GM23338 (cell line): ENCODE results near the gene SOX30. TPM values are rescaled to one million over a fixed set of nuclear protein-coding genes. Genes with fewer than 3 reads are reported as not detected.

Source experiments
- ATAC-seq: fragments of 200-7000 bp; cut with Tn5 transposase; 3 replicates; pipeline ENCODE4 v1.9.1; 2020
- DNase-seq: peaks from one replicate; pipeline ENCODE4 v3.0.0-alpha.2; 2015; ENCODE audit warnings: low spot score
- H2AFZ ChIP-seq: fragments of 200-600 bp; sonication (generic); 2 replicates; pipeline ENCODE4 v1.8.0; 2016; ENCODE audit warnings: antibody characterized with exemption, mild to moderate bottlenecking, moderate library complexity
- H3F3A ChIP-seq: fragments of 200-600 bp; sonication (generic); replicated peaks from 2 replicates; pipeline ENCODE4 v1.8.0; 2017; ENCODE audit warnings: antibody characterized with exemption, mixed run types, low read depth
- H3K27ac ChIP-seq: fragments of 200-600 bp; sonication (generic); 2 replicates; pipeline ENCODE4 v1.6.1; 2016; ENCODE audit warnings: low read depth
- H3K27me3 ChIP-seq: fragments of 200-600 bp; sonication (generic); 2 replicates; pipeline ENCODE4 v1.8.0; 2016; ENCODE audit warnings: mild to moderate bottlenecking, mixed run types, moderate library complexity; ENCODE audit not compliant: insufficient read depth
- H3K36me3 ChIP-seq: fragments of 200-600 bp; sonication (generic); 2 replicates; pipeline ENCODE4 v1.8.0; 2016; ENCODE audit warnings: mild to moderate bottlenecking; ENCODE audit not compliant: insufficient read depth
- H3K4me1 ChIP-seq: fragments of 200-600 bp; sonication (generic); 2 replicates; pipeline ENCODE4 v1.8.0; 2016; ENCODE audit warnings: mild to moderate bottlenecking, moderate library complexity; ENCODE audit not compliant: insufficient read depth
- H3K4me2 ChIP-seq: fragments of 200-600 bp; sonication (generic); 2 replicates; pipeline ENCODE4 v1.7.1; 2017; ENCODE audit warnings: mixed run types
- H3K4me3 ChIP-seq: fragments of 200-600 bp; sonication (generic); 2 replicates; pipeline ENCODE4 v1.6.1; 2016; ENCODE audit warnings: mixed run types
- H3K79me2 ChIP-seq: fragments of 200-600 bp; sonication (generic); replicated peaks from 2 replicates; pipeline ENCODE4 v1.8.0; 2017; ENCODE audit warnings: mild to moderate bottlenecking; ENCODE audit not compliant: insufficient read depth
- H3K9me2 ChIP-seq: fragments of 200-600 bp; sonication (generic); 2 replicates; pipeline ENCODE4 v1.8.0; 2017; ENCODE audit not compliant: insufficient read depth
- H4K20me1 ChIP-seq: fragments of 200-600 bp; sonication (generic); replicated peaks from 2 replicates; pipeline ENCODE4 v1.8.0; 2017; ENCODE audit warnings: mild to moderate bottlenecking; ENCODE audit not compliant: insufficient read depth
- H3K27ac Mint-ChIP-seq: 2 replicates; pipeline ENCODE4 v1.8.0; 2020; ENCODE audit warnings: inconsistent platforms, mild to moderate bottlenecking, moderate library complexity, mixed read lengths
- H3K27me3 Mint-ChIP-seq: 3 replicates; pipeline ENCODE4 v1.8.0; 2022; ENCODE audit warnings: low read depth, mild to moderate bottlenecking, moderate library complexity, mixed read lengths, inconsistent platforms; ENCODE audit not compliant: insufficient read depth, poor library complexity
- H3K36me3 Mint-ChIP-seq: 3 replicates; pipeline ENCODE4 v1.8.0; 2021; ENCODE audit warnings: low read depth, mild to moderate bottlenecking, inconsistent platforms, moderate library complexity, mixed read lengths
- H3K4me1 Mint-ChIP-seq: 3 replicates; pipeline ENCODE4 v1.8.0; 2020; ENCODE audit warnings: mild to moderate bottlenecking, inconsistent platforms, mixed read lengths
- H3K4me3 Mint-ChIP-seq: 3 replicates; pipeline ENCODE4 v1.8.0; 2021; ENCODE audit warnings: moderate library complexity, mild to moderate bottlenecking, inconsistent platforms, mixed read lengths
- H3K9me3 Mint-ChIP-seq: 3 replicates; pipeline ENCODE4 v1.8.0; 2020; ENCODE audit warnings: moderate library complexity, mild to moderate bottlenecking, inconsistent platforms, mixed read lengths
- CREB1 ChIP-seq: fragments of 250-450 bp; sonication (Bioruptor Pico); IDR thresholded peaks from 2 replicates; pipeline ENCODE4 v1.5.0; 2020; ENCODE audit warnings: low read depth, mild to moderate bottlenecking, moderate library complexity
- EZH2 ChIP-seq: fragments of 200-600 bp; sonication (generic); IDR thresholded peaks from one replicate; pipeline ENCODE4 v1.8.0; 2017; ENCODE audit warnings: antibody characterized with exemption, mild to moderate bottlenecking, low read depth; ENCODE audit not compliant: unreplicated experiment
- JUNB ChIP-seq: IDR thresholded peaks from one replicate; pipeline ENCODE4 v1.6.1; 2016; ENCODE audit warnings: antibody characterized with exemption; ENCODE audit not compliant: unreplicated experiment
- POLR2AphosphoS5 ChIP-seq: IDR thresholded peaks from 2 replicates; pipeline ENCODE4 v1.6.1; 2016; ENCODE audit warnings: antibody characterized with exemption, low read depth
- STAT1 ChIP-seq: IDR thresholded peaks from one replicate; pipeline ENCODE4 v1.6.1; 2016; ENCODE audit warnings: antibody characterized with exemption; ENCODE audit not compliant: unreplicated experiment
- ZNF114 ChIP-seq: fragments of 250-450 bp; sonication (Bioruptor Pico); IDR thresholded peaks from 2 replicates; pipeline ENCODE4 v1.5.0; 2020; ENCODE audit warnings: mild to moderate bottlenecking, moderate library complexity
- ZNF331 ChIP-seq: fragments of 250-450 bp; sonication (Bioruptor Pico); IDR thresholded peaks from 2 replicates; pipeline ENCODE4 v1.5.0; 2020; ENCODE audit warnings: low read depth, mild to moderate bottlenecking, moderate library complexity
- polyA plus RNA-seq: library from polyadenylated mRNA; unstranded; fragments of >200 nt; fragmentation: Nextera tagmentation; extraction: Ambion mirVana; gene quantifications from 2 replicates; pipeline ENCODE4 v1.2.1, GENCODE V29; 2016
- total RNA-seq: library from RNA; depleted of rRNA; stranded (reverse); fragments of >200 nt; shearing (Covaris generic); gene quantifications from 2 replicates; pipeline ENCODE4 v1.2.3, GENCODE V29; 2014
- TF ChIP-seq, protein P1 (sequence below): fragments of 250-450 bp; sonication (Bioruptor Pico); IDR thresholded peaks from 2 replicates; pipeline ENCODE4 v1.5.0; 2020; ENCODE audit warnings: mild to moderate bottlenecking, moderate library complexity
- TF ChIP-seq, protein P2 (sequence below): IDR thresholded peaks from 2 replicates; pipeline ENCODE4 v1.6.1; 2016; ENCODE audit warnings: antibody characterized with exemption
- TF ChIP-seq, protein P3 (sequence below): IDR thresholded peaks from one replicate; pipeline ENCODE4 v1.6.1; 2018; ENCODE audit warnings: antibody characterized with exemption; ENCODE audit not compliant: unreplicated experiment

SOX30 gene
- total and polyA plus RNA-seq, 2 experiments from 2014 or later = 0.47 to 1.3 TPM

DNA sequence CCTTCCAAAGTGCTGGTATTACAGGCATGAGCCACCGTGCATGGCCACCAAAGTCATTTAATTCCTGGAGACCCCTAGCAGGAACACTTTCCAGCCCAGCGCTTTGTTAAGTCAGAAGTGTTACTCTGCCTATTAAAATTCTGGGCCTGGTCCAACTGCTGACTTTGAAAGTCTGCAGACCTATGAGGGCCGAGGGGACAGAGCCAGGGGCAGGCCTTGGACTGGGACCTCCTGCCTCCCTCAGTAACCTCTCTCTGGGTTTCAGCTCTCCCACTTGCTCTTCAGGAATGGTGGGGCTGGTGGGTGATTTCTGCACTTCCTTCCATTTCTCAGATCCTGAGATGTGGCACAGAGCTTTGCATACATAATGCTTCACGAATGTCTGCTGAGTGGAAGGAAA is 28.8 kb upstream of the SOX30 start (continued):
- TF ChIP-seq, protein P1, sequence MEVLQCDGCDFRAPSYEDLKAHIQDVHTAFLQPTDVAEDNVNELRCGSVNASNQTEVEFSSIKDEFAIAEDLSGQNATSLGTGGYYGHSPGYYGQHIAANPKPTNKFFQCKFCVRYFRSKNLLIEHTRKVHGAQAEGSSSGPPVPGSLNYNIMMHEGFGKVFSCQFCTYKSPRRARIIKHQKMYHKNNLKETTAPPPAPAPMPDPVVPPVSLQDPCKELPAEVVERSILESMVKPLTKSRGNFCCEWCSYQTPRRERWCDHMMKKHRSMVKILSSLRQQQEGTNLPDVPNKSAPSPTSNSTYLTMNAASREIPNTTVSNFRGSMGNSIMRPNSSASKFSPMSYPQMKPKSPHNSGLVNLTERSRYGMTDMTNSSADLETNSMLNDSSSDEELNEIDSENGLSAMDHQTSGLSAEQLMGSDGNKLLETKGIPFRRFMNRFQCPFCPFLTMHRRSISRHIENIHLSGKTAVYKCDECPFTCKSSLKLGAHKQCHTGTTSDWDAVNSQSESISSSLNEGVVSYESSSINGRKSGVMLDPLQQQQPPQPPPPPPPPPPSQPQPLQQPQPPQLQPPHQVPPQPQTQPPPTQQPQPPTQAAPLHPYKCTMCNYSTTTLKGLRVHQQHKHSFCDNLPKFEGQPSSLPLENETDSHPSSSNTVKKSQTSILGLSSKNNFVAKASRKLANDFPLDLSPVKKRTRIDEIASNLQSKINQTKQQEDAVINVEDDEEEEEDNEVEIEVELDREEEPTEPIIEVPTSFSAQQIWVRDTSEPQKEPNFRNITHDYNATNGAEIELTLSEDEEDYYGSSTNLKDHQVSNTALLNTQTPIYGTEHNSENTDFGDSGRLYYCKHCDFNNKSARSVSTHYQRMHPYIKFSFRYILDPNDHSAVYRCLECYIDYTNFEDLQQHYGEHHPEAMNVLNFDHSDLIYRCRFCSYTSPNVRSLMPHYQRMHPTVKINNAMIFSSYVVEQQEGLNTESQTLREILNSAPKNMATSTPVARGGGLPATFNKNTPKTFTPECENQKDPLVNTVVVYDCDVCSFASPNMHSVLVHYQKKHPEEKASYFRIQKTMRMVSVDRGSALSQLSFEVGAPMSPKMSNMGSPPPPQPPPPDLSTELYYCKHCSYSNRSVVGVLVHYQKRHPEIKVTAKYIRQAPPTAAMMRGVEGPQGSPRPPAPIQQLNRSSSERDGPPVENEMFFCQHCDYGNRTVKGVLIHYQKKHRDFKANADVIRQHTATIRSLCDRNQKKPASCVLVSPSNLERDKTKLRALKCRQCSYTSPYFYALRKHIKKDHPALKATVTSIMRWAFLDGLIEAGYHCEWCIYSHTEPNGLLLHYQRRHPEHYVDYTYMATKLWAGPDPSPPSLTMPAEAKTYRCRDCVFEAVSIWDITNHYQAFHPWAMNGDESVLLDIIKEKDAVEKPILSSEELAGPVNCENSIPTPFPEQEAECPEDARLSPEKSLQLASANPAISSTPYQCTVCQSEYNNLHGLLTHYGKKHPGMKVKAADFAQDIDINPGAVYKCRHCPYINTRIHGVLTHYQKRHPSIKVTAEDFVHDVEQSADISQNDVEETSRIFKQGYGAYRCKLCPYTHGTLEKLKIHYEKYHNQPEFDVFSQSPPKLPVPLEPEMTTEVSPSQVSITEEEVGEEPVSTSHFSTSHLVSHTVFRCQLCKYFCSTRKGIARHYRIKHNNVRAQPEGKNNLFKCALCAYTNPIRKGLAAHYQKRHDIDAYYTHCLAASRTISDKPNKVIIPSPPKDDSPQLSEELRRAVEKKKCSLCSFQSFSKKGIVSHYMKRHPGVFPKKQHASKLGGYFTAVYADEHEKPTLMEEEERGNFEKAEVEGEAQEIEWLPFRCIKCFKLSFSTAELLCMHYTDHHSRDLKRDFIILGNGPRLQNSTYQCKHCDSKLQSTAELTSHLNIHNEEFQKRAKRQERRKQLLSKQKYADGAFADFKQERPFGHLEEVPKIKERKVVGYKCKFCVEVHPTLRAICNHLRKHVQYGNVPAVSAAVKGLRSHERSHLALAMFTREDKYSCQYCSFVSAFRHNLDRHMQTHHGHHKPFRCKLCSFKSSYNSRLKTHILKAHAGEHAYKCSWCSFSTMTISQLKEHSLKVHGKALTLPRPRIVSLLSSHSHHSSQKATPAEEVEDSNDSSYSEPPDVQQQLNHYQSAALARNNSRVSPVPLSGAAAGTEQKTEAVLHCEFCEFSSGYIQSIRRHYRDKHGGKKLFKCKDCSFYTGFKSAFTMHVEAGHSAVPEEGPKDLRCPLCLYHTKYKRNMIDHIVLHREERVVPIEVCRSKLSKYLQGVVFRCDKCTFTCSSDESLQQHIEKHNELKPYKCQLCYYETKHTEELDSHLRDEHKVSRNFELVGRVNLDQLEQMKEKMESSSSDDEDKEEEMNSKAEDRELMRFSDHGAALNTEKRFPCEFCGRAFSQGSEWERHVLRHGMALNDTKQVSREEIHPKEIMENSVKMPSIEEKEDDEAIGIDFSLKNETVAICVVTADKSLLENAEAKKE = no peak
- TF ChIP-seq POLR2AphosphoS5 (no peak), ZNF114 (CRISPR knock-in tag) (no peak), JUNB (no peak)
- TF ChIP-seq, protein P2, sequence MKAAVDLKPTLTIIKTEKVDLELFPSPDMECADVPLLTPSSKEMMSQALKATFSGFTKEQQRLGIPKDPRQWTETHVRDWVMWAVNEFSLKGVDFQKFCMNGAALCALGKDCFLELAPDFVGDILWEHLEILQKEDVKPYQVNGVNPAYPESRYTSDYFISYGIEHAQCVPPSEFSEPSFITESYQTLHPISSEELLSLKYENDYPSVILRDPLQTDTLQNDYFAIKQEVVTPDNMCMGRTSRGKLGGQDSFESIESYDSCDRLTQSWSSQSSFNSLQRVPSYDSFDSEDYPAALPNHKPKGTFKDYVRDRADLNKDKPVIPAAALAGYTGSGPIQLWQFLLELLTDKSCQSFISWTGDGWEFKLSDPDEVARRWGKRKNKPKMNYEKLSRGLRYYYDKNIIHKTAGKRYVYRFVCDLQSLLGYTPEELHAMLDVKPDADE = no peak

- Mint-ChIP-seq H3K27ac (no peak overlapping the region), H3K9me3 (no peaks in the 10 kb centered on the region), H3K4me3 (no peak overlapping the region), H3K4me1 (no peaks in the 10 kb centered on the region), H3K27me3 (peaks cover 7% of the 10 kb centered on the region), H3K36me3 (no peaks in the 10 kb centered on the region)
- Histone ChIP-seq H3K36me3 (no peaks in the 10 kb centered on the region), H3K4me3 (no peak overlapping the region), H4K20me1 (no peaks in the 10 kb centered on the region), H3F3A (no peaks in the 10 kb centered on the region), H3K4me1 (no peaks in the 10 kb centered on the region), H3K27me3 (no peaks in the 10 kb centered on the region), H3K4me2 (no peak overlapping the region), H3K27ac (no peak overlapping the region), H2AFZ (no peak overlapping the region), H3K9me2 (no peaks in the 10 kb centered on the region), H3K79me2 (no peaks in the 10 kb centered on the region)
- DNase-seq (no peak), ATAC-seq (no peak)
- TF ChIP-seq ZNF331 (CRISPR knock-in tag) (no peak), EZH2 (no peak), POLR2AphosphoS5 (no peak), STAT1 (no peak), CREB1 (CRISPR knock-in tag) (no peak)
- TF ChIP-seq, protein P3, sequence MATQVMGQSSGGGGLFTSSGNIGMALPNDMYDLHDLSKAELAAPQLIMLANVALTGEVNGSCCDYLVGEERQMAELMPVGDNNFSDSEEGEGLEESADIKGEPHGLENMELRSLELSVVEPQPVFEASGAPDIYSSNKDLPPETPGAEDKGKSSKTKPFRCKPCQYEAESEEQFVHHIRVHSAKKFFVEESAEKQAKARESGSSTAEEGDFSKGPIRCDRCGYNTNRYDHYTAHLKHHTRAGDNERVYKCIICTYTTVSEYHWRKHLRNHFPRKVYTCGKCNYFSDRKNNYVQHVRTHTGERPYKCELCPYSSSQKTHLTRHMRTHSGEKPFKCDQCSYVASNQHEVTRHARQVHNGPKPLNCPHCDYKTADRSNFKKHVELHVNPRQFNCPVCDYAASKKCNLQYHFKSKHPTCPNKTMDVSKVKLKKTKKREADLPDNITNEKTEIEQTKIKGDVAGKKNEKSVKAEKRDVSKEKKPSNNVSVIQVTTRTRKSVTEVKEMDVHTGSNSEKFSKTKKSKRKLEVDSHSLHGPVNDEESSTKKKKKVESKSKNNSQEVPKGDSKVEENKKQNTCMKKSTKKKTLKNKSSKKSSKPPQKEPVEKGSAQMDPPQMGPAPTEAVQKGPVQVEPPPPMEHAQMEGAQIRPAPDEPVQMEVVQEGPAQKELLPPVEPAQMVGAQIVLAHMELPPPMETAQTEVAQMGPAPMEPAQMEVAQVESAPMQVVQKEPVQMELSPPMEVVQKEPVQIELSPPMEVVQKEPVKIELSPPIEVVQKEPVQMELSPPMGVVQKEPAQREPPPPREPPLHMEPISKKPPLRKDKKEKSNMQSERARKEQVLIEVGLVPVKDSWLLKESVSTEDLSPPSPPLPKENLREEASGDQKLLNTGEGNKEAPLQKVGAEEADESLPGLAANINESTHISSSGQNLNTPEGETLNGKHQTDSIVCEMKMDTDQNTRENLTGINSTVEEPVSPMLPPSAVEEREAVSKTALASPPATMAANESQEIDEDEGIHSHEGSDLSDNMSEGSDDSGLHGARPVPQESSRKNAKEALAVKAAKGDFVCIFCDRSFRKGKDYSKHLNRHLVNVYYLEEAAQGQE = no peak
These were observed 28.0 kb upstream of the SOX30 start for GRCh38 chr5:157680239-157680638.
